ENCODE data around the gene DRC3.

DRC3 gene

GRCh38 chr17:17970699-17971430 lies 1.8 kb upstream of the DRC3 start:
- DNase-seq: no peak

GRCh38 chr17:17971431-17972125 lies 1.1 kb upstream of the DRC3 start:
- DNase-seq: no peak

- DNase-seq: no peak
These were observed 241 bp downstream of the DRC3 start for GRCh38 chr17:17972952-17973254.

- DNase-seq: no peak
These were observed 2.8 kb downstream of the DRC3 start for GRCh38 chr17:17975436-17975835.

- DNase-seq: no peak
These were observed 4.4 kb downstream of the DRC3 start for GRCh38 chr17:17976931-17977570.

GRCh38 chr17:17978481-17979424 lies 6.1 kb downstream of the DRC3 start:
- no peak for DNase-seq

- no peak for DNase-seq
These were observed 7.1 kb downstream of the DRC3 start for GRCh38 chr17:17979778-17980177.

GRCh38 chr17:17981330-17981729 lies 8.7 kb downstream of the DRC3 start:
- DNase-seq: no peak

- DNase-seq: no peak
These were observed 10.1 kb downstream of the DRC3 start for GRCh38 chr17:17982801-17983200.

GRCh38 chr17:17983376-17983775 lies 10.7 kb downstream of the DRC3 start:
- DNase-seq: no peak

- no peak for DNase-seq
These were observed 11.1 kb downstream of the DRC3 start for GRCh38 chr17:17983776-17984175.

GRCh38 chr17:17985153-17985552 lies 12.5 kb downstream of the DRC3 start:
- DNase-seq: no peak

GRCh38 chr17:17985555-17985954 lies 12.9 kb downstream of the DRC3 start:
- no peak for DNase-seq

GRCh38 chr17:17987187-17987896 lies 14.7 kb downstream of the DRC3 start:
- DNase-seq: no peak

GRCh38 chr17:17987901-17988300 lies 15.2 kb downstream of the DRC3 start:
- no peak for DNase-seq

GRCh38 chr17:17988427-17988945 lies 15.8 kb downstream of the DRC3 start:
- DNase-seq: no peak

- DNase-seq: no peak
These were observed 16.4 kb downstream of the DRC3 start for GRCh38 chr17:17989081-17989480.

- DNase-seq: no peak
These were observed 17.0 kb downstream of the DRC3 start for GRCh38 chr17:17989618-17990017.

- DNase-seq: no peak
These were observed 17.6 kb downstream of the DRC3 start for GRCh38 chr17:17990282-17990681.

GRCh38 chr17:17993366-17993765 lies 20.7 kb downstream of the DRC3 start:
- no peak for DNase-seq

- DNase-seq: no peak
These were observed 21.2 kb downstream of the DRC3 start for GRCh38 chr17:17993852-17994251.

All from NCI-H345 (cell line).